ENCODE measurements around the gene ZBTB7B.
A peak's percentile ranks its signal among the peaks of the same experiment; 100 is the strongest.

ZBTB7B gene

GRCh38 chr1:155016231-155016831 is 13.7 kb downstream of the ZBTB7B start:
- TF ChIP-seq CTCF (IDR thresholded peaks at IDR 0.05; ENCODE audit: low read depth, low read length), result no peak
- H3K4me3 ChIP-seq (ENCODE audit: low read depth, low read length), result no peak overlapping the region

- peak; percentile 98 for TF ChIP-seq CTCF (IDR thresholded peaks at IDR 0.05; ENCODE audit: low read depth, low read length)
- H3K4me3 ChIP-seq (ENCODE audit: low read depth, low read length), result peak overlapping the region; percentile 44
These were observed 14.7 kb downstream of the ZBTB7B start for GRCh38 chr1:155017041-155017945.

- H3K4me3 ChIP-seq (ENCODE audit: low read depth, low read length), result peak overlapping the region; percentile 44; the same call in 1 of the 2 replicates
- TF ChIP-seq CTCF (IDR thresholded peaks at IDR 0.05; ENCODE audit: low read depth, low read length), result no peak
These were observed 15.3 kb downstream of the ZBTB7B start for GRCh38 chr1:155017946-155018316.

- H3K4me3 ChIP-seq (ENCODE audit: low read depth, low read length), result no peak overlapping the region
- TF ChIP-seq CTCF (IDR thresholded peaks at IDR 0.05; ENCODE audit: low read depth, low read length), result no peak
These were observed 16.2 kb downstream of the ZBTB7B start for GRCh38 chr1:155018617-155019348.

GRCh38 chr1:155019377-155020245 is 17.0 kb downstream of the ZBTB7B start:
- H3K4me3 ChIP-seq (ENCODE audit: low read depth, low read length), result no peak overlapping the region
- no peak for TF ChIP-seq CTCF (IDR thresholded peaks at IDR 0.05; ENCODE audit: low read depth, low read length)

- no peak for TF ChIP-seq CTCF (IDR thresholded peaks at IDR 0.05; ENCODE audit: low read depth, low read length)
These were observed 19.7 kb downstream of the ZBTB7B start for GRCh38 chr1:155022136-155022926.

More at GRCh38 chr1:155022136-155022926, 19.7 kb downstream of the ZBTB7B start:
- H3K4me3 ChIP-seq (ENCODE audit: low read depth, low read length), result no peak overlapping the region

Data from WI38 (cell line).